Glutamatergic neuron (in vitro differentiated cells): ENCODE data around the gene AFF2. TPM values are rescaled to one million over a fixed set of nuclear protein-coding genes. Genes with fewer than 3 reads are reported as not detected.
"Not testable (repeated sequence)": the region's sequence is repeated elsewhere in the genome, so short reads cannot be mapped to it uniquely, and the experiment has no call there.

Experiments
- DNase-seq: peaks from one replicate; pipeline ENCODE4 v3.0.0; 2022
- H3K27ac Mint-ChIP-seq: one replicate; pipeline ENCODE4 v1.8.0; 2020; ENCODE audit warnings: mild to moderate bottlenecking, mixed read lengths, inconsistent platforms; ENCODE audit not compliant: unreplicated experiment
- H3K27me3 Mint-ChIP-seq: one replicate; pipeline ENCODE4 v1.8.0; 2020; ENCODE audit warnings: mild to moderate bottlenecking, moderate library complexity, mixed read lengths, inconsistent platforms; ENCODE audit not compliant: unreplicated experiment
- H3K36me3 Mint-ChIP-seq: one replicate; pipeline ENCODE4 v1.8.0; 2020; ENCODE audit warnings: mild to moderate bottlenecking, mixed read lengths, inconsistent platforms; ENCODE audit not compliant: unreplicated experiment
- H3K4me1 Mint-ChIP-seq: one replicate; pipeline ENCODE4 v1.8.0; 2020; ENCODE audit warnings: mild to moderate bottlenecking, low read depth, mixed read lengths, inconsistent platforms; ENCODE audit not compliant: unreplicated experiment
- H3K4me3 Mint-ChIP-seq: one replicate; pipeline ENCODE4 v1.8.0; 2020; ENCODE audit warnings: mild to moderate bottlenecking, mixed read lengths, inconsistent platforms; ENCODE audit not compliant: unreplicated experiment
- H3K9me3 Mint-ChIP-seq: one replicate; pipeline ENCODE4 v1.8.0; 2020; ENCODE audit warnings: mild to moderate bottlenecking, moderate library complexity, mixed read lengths, inconsistent platforms; ENCODE audit not compliant: unreplicated experiment
- total RNA-seq: library from RNA; stranded (reverse); fragmentation: NEBNext Ultra II Directional; extraction: Animal tissue kit (Norgen Biotek cat#: 25700); gene quantifications from one replicate; pipeline ENCODE4 v1.2.1, GENCODE V29; 2021; ENCODE audit not compliant: unreplicated experiment
- TF ChIP-seq, protein P1 (sequence below): fragments of 200-600 bp; sonication (generic); IDR thresholded peaks from one replicate; pipeline ENCODE4 v1.5.0; 2021; ENCODE audit not compliant: partially characterized antibody, unreplicated experiment

Gene AFF2
- total RNA-seq, 1 donor from 2014 or later: 12.2 TPM

DNA sequence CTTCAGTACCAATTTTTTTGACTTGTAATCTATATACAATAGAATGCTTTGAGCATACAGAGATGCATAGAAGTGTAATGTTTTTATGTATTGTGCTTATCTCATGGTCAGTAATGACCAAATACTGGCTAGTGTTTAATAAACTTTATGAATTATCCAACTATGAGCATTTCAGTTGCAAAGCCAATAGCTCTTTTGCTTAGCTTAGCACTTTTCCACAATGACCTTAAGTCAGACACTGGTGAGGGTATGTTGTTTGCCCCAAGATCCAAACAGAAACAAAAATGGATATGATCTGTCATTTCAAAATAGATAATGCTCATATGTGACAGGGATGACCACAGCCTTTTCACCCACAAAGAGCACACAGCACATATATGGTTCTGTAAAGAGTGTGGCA, 393.0 kb downstream of the AFF2 start:
- DNase-seq: no peak
- Mint-ChIP-seq H3K36me3 (no peaks in the 10 kb centered on the region), H3K27me3 (no peaks in the 10 kb centered on the region), H3K4me1 (no peaks in the 10 kb centered on the region), H3K9me3 (no peaks in the 10 kb centered on the region), H3K4me3 (no peak overlapping the region), H3K27ac (no peak overlapping the region)
- TF ChIP-seq, protein P1, sequence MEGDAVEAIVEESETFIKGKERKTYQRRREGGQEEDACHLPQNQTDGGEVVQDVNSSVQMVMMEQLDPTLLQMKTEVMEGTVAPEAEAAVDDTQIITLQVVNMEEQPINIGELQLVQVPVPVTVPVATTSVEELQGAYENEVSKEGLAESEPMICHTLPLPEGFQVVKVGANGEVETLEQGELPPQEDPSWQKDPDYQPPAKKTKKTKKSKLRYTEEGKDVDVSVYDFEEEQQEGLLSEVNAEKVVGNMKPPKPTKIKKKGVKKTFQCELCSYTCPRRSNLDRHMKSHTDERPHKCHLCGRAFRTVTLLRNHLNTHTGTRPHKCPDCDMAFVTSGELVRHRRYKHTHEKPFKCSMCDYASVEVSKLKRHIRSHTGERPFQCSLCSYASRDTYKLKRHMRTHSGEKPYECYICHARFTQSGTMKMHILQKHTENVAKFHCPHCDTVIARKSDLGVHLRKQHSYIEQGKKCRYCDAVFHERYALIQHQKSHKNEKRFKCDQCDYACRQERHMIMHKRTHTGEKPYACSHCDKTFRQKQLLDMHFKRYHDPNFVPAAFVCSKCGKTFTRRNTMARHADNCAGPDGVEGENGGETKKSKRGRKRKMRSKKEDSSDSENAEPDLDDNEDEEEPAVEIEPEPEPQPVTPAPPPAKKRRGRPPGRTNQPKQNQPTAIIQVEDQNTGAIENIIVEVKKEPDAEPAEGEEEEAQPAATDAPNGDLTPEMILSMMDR: no peak

DNA sequence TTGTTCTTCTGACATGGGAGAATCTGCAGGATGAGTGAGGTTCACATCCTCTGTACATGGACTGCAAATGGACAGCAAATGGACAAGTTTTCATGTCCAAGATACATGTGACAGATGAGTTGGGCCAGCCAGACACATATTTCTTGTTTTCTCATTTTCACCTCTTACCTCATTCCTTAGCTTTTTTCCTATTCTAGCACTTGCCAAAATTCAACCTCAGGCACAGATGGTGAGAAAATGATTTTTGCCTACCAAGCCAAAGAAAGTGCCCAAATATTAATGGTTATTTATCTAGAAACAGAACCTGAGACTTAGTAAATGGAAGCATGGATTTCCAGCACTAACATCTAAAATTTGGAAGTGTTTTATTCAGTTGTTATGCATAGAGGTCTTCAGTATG, 402.2 kb downstream of the AFF2 start:
- no peaks in the 10 kb centered on the region for H3K4me1 Mint-ChIP-seq
- no peak overlapping the region for H3K4me3 Mint-ChIP-seq
- no peaks in the 10 kb centered on the region for H3K36me3 Mint-ChIP-seq
- no peaks in the 10 kb centered on the region for H3K9me3 Mint-ChIP-seq
- DNase-seq: no peak
- TF ChIP-seq, protein P1: no peak
- H3K27me3 Mint-ChIP-seq: no peaks in the 10 kb centered on the region
- no peak overlapping the region for H3K27ac Mint-ChIP-seq

DNA sequence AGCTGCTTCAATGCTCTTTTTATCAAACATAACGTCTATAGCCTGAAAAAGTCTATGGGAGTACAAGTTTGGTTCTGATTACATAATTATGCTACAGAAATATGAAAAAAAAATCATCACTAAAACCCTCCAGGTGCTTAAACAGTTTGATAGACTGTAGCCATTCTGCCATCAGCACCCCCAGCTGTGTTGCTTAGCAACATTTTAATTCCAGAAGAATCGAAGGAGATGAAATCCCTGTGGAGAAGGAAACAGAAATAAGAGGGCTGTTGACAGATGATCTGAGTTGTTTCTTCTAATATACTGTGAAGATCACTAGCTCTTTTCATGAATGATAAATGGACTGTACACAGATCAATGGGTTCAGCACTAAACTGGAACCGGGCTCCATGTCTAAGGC, 402.8 kb downstream of the AFF2 start:
- Mint-ChIP-seq H3K9me3 (no peaks in the 10 kb centered on the region), H3K27ac (no peak overlapping the region)
- TF ChIP-seq, protein P1: no peak

DNA sequence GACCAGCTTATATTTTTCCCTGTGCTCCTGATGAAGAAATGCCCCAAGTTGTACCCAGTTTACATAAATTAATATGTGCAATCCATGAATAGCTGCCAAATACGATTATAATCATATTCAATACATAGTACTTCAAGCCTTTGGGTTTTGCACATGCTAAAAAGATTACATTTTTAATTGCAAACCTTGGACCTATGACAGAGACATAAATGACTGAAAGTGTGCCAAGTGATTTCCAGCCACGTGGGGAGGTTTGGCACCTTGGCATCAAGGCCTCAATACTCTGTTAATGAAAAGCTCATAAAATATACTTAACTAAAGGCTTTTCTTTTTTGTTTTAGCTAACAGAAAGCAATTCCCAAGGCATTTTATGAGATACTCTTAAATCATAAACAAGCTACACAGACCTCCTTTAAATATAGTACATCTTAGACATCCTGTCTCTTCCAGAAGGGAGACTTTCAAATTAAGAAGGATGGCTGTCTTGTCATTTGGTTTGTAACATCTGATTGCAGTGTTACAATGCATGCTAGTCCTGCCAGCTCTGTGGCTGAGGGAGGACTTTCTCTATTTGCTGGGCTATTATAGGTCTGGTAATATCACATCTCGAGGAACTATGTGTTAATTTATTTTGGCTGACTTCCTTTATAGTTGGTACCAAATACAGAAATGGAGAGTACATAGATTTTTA, 404.1 kb downstream of the AFF2 start:
- Mint-ChIP-seq H3K4me1 (no peaks in the 10 kb centered on the region), H3K4me3 (no peak overlapping the region), H3K27me3 (no peaks in the 10 kb centered on the region), H3K9me3 (no peaks in the 10 kb centered on the region), H3K36me3 (no peaks in the 10 kb centered on the region), H3K27ac (no peak overlapping the region)
- TF ChIP-seq, protein P1: no peak
- DNase-seq: no peak

More for the DNA sequence above, 402.8 kb downstream of the AFF2 start:
- Mint-ChIP-seq H3K4me1 (no peaks in the 10 kb centered on the region), H3K4me3 (no peak overlapping the region), H3K27me3 (no peaks in the 10 kb centered on the region), H3K36me3 (no peaks in the 10 kb centered on the region)
- no peak for DNase-seq

DNA sequence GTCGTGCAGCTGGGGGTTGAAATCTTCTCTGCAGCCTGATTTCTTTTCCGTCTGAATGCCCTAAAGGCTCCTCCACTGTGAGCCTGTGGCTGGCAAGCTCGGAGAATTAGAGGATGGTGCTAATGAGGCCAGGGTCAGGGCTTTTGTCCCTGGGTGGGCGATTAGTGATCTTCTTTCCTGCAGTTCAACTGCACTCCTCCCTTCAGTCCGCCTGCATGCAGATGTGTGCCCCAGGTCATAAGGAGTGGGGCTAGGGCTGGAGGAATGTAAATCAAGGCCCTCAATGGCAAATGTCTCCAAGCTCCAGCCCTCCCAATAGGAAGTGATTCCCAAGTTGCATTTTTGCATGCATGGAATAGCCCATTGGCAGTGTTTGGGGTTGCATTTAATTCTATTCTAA, 405.0 kb downstream of the AFF2 start:
- TF ChIP-seq, protein P1: no peak
- no peak overlapping the region for H3K4me3 Mint-ChIP-seq
- DNase-seq: no peak
- H3K9me3 Mint-ChIP-seq: no peaks in the 10 kb centered on the region
- no peak overlapping the region for H3K27ac Mint-ChIP-seq
- H3K4me1 Mint-ChIP-seq: no peaks in the 10 kb centered on the region
- no peaks in the 10 kb centered on the region for H3K36me3 Mint-ChIP-seq
- H3K27me3 Mint-ChIP-seq: no peaks in the 10 kb centered on the region

DNA sequence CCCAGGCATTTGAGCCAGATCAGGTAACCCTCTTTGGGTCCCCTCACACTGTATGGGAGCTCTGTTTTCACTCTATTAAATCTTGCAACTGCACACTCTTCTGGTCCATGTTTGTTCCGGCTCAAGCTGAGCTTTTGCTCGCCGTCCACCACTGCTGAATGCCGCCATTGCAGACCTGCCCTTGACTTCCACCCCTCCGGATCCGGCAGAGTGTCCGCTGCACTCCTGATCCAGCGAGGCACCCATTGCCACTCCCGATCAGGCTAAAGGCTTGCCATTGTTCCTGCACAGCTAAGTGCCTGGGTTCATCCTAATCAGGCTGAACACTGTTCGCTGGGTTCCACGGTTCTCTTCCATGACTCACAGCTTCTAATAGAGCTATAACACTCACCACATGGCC, 406.2 kb downstream of the AFF2 start:
- H3K4me3 Mint-ChIP-seq, H3K36me3 Mint-ChIP-seq, DNase-seq, H3K27me3 Mint-ChIP-seq, H3K9me3 Mint-ChIP-seq, H3K4me1 Mint-ChIP-seq, H3K27ac Mint-ChIP-seq: not testable (repeated sequence)
